Fibroblast of peridontal ligament (primary cell): Measurements from ENCODE around the gene ABCC8.

Source experiments
- DNase-seq: peaks from one replicate; pipeline ENCODE4 v3.0.0-alpha.2; 2010; ENCODE audit errors: extremely low read depth

ABCC8 gene

GRCh38 chr11:17505146-17505545 is 28.5 kb upstream of the ABCC8 start:
- DNase-seq = no peak

- peak; percentile 65 for DNase-seq
These were observed 27.9 kb upstream of the ABCC8 start for GRCh38 chr11:17504330-17505107.

- DNase-seq = no peak
These were observed 26.0 kb upstream of the ABCC8 start for GRCh38 chr11:17502630-17503029.

- DNase-seq = no peak
These were observed 24.0 kb upstream of the ABCC8 start for GRCh38 chr11:17500673-17501072.

- no peak for DNase-seq
These were observed 21.8 kb upstream of the ABCC8 start for GRCh38 chr11:17498475-17498874.

- DNase-seq = no peak
These were observed 21.4 kb upstream of the ABCC8 start for GRCh38 chr11:17498058-17498457.

GRCh38 chr11:17496406-17496805 is 19.8 kb upstream of the ABCC8 start:
- DNase-seq = peak; percentile 19

- DNase-seq = no peak
These were observed 17.4 kb upstream of the ABCC8 start for GRCh38 chr11:17494019-17494418.

- no peak for DNase-seq
These were observed 14.3 kb upstream of the ABCC8 start for GRCh38 chr11:17490938-17491337.

- no peak for DNase-seq
These were observed 13.6 kb upstream of the ABCC8 start for GRCh38 chr11:17490232-17490631.

GRCh38 chr11:17489751-17490150 is 13.1 kb upstream of the ABCC8 start:
- no peak for DNase-seq

GRCh38 chr11:17488563-17488962 is 11.9 kb upstream of the ABCC8 start:
- DNase-seq = no peak

GRCh38 chr11:17486646-17487045 is 10.0 kb upstream of the ABCC8 start:
- no peak for DNase-seq

- no peak for DNase-seq
These were observed 6.9 kb upstream of the ABCC8 start for GRCh38 chr11:17483505-17483904.

- no peak for DNase-seq
These were observed 5.3 kb upstream of the ABCC8 start for GRCh38 chr11:17481905-17482304.

GRCh38 chr11:17479284-17480214 is 2.9 kb upstream of the ABCC8 start:
- DNase-seq = peak; percentile 11

GRCh38 chr11:17478070-17478469 is 1.4 kb upstream of the ABCC8 start:
- no peak for DNase-seq

GRCh38 chr11:17477361-17477760 is 716 bp upstream of the ABCC8 start:
- DNase-seq = no peak

GRCh38 chr11:17477084-17477333 is 364 bp upstream of the ABCC8 start:
- no peak for DNase-seq

- no peak for DNase-seq
These were observed 854 bp downstream of the ABCC8 start for GRCh38 chr11:17475666-17476316.

- no peak for DNase-seq
These were observed 3.4 kb downstream of the ABCC8 start for GRCh38 chr11:17473071-17473744.

GRCh38 chr11:17472467-17472866 is 4.2 kb downstream of the ABCC8 start:
- DNase-seq = no peak
